ENCODE measurements around the gene TMEM179B.

Gene TMEM179B

GRCh38 chr11:62786318-62787004 lies 741 bp upstream of the TMEM179B start:
- CTCF ChIA-PET = interaction anchor here (0.5 to 4.4 kb wide), 50 partner anchors 10 to 364 kb away, joined by 3 to 159 read pairs (median 6); partner anchors contain the start of genes BSCL2, C11orf98, CSKMT and GNG3
- TF ChIP-seq CTCF (IDR thresholded peaks at IDR 0.05; ENCODE audit: control extremely low read depth, extremely low read depth, low read depth, missing control alignments) = peak; percentile 100
- POLR2A ChIA-PET = interaction anchor here (0.7 to 3.5 kb wide), 16 partner anchors 10 to 195 kb away, joined by 3 to 25 read pairs (median 6); partner anchors contain the start of genes C11orf98, CSKMT, SLC3A2 and STX5
- peak; percentile 92 for DNase-seq (ENCODE audit: extremely low spot score)

GRCh38 chr11:62788991-62789390 lies 1.8 kb downstream of the TMEM179B start:
- DNase-seq (ENCODE audit: extremely low spot score) = no peak
- CTCF ChIA-PET = interaction anchor here (0.8 to 4.4 kb wide), 13 partner anchors 8 to 177 kb away, joined by 3 to 40 read pairs (median 5); partner anchors contain the start of genes SLC3A2, STX5, TEX54 and ZBTB3
- no peak for TF ChIP-seq CTCF (IDR thresholded peaks at IDR 0.05; ENCODE audit: control extremely low read depth, extremely low read depth, low read depth, missing control alignments)
- POLR2A ChIA-PET = interaction anchor here (1.0 to 4.3 kb wide), 8 partner anchors 12 to 67 kb away, joined by 4 to 28 read pairs (median 8); partner anchors contain the start of genes NXF1, STX5, TAF6L and TEX54

- POLR2A ChIA-PET = interaction anchor here (0.6 to 4.3 kb wide), 11 partner anchors 12 to 124 kb away, joined by 3 to 28 read pairs (median 5); partner anchors contain the start of genes C11orf98, CSKMT, NXF1 and STX5
Measured at GRCh38 chr11:62789576-62789975, 2.4 kb downstream of the TMEM179B start.

GRCh38 chr11:62791501-62792201 lies 4.4 kb downstream of the TMEM179B start, which contains the start of gene TMEM223:
TSS of gene TMEM223 (minus strand) at chr11:62792006. CDS start at chr11:62791994, 12 bp downstream.
- DNase-seq (ENCODE audit: extremely low spot score) = peak; percentile 93
- CTCF ChIA-PET = interaction anchor here (1.1 to 2.9 kb wide), 2 partner anchors 9 to 44 kb away, joined by 3 to 15 read pairs; no protein-coding TSS in a partner anchor
- POLR2A ChIA-PET = interaction anchor here (1.3 to 4.3 kb wide), 2 partner anchors 10 to 14 kb away, joined by 4 to 28 read pairs; no protein-coding TSS in a partner anchor
- no peak for TF ChIP-seq CTCF (IDR thresholded peaks at IDR 0.05; ENCODE audit: control extremely low read depth, extremely low read depth, low read depth, missing control alignments)

More at GRCh38 chr11:62789576-62789975, 2.4 kb downstream of the TMEM179B start:
- TF ChIP-seq CTCF (IDR thresholded peaks at IDR 0.05; ENCODE audit: control extremely low read depth, extremely low read depth, low read depth, missing control alignments) = no peak
- CTCF ChIA-PET = interaction anchor here (0.8 to 2.9 kb wide), 10 partner anchors 11 to 178 kb away, joined by 3 to 15 read pairs (median 4); partner anchors contain the start of gene SLC3A2
- no peak for DNase-seq (ENCODE audit: extremely low spot score)

GRCh38 chr11:62792202-62792575 lies 5.0 kb downstream of the TMEM179B start:
- CTCF ChIA-PET = interaction anchor here (1.1 kb wide), 1 partner anchor 44 kb away, joined by 3 read pairs; no protein-coding TSS in a partner anchor
- no peak for TF ChIP-seq CTCF (IDR thresholded peaks at IDR 0.05; ENCODE audit: control extremely low read depth, extremely low read depth, low read depth, missing control alignments)
- POLR2A ChIA-PET = interaction anchor here (1.3 to 4.3 kb wide), 2 partner anchors 9 to 14 kb away, joined by 4 to 28 read pairs; no protein-coding TSS in a partner anchor
- no peak for DNase-seq (ENCODE audit: extremely low spot score)
